Smooth muscle cell of trachea (primary cell): ENCODE measurements around the gene LRRTM2. TPM values are rescaled to one million over a fixed set of nuclear protein-coding genes. Genes with fewer than 3 reads are reported as not detected.

Experiments used
- total RNA-seq: library from RNA; depleted of rRNA; stranded (reverse); fragments of >200 nt; gene quantifications from 2 replicates; pipeline ENCODE4 v1.2.1, GENCODE V29; 2014

The LRRTM2 gene, protein sequence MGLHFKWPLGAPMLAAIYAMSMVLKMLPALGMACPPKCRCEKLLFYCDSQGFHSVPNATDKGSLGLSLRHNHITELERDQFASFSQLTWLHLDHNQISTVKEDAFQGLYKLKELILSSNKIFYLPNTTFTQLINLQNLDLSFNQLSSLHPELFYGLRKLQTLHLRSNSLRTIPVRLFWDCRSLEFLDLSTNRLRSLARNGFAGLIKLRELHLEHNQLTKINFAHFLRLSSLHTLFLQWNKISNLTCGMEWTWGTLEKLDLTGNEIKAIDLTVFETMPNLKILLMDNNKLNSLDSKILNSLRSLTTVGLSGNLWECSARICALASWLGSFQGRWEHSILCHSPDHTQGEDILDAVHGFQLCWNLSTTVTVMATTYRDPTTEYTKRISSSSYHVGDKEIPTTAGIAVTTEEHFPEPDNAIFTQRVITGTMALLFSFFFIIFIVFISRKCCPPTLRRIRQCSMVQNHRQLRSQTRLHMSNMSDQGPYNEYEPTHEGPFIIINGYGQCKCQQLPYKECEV
- 2.2 and 2.6 TPM in 2 replicates for total RNA-seq

DNA sequence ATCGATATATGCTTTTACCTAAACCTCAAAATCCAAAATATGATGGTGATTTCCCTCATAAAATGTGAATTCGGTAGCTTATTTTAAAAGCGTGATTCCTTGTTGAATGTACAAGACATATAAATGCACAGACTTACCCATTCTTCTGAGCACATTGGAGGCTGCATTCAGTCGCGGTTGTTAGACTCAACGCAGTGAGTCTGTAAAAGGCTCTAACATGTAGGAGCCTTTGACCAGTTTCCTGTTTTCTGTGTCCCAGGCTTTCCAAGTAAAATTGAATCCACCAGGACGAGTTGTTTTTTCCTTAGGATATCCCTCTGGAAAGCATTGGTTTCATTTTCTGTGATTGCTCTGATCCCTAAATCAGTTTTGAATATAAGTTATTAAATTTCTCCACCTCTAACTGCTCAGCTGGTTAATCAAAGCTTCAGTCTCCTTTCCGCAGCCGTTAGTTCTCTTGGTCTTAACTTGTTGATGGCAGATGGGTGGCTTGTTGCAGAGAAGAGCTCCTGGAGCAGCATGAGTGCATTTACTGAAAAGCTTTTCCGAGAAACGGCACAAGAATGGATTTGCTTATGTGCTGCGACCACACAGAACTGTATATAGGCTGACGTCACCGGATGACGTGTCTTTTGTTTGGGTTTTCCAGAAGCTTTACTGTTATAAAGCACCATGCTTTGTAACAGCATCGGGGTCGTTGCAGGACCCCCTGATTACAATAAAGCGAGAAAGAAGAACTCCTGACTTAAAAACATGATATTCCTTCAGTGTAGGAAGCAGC is at the start of gene LRRTM2:
Gene LRRTM2 (minus strand): TSS at position 565 of the 781 bp plus-strand sequence. CDS start 424 bp downstream, at position 141.

Other genes starting within 250 kb of the LRRTM2 start
- 511 and 560 TPM in 2 replicates for gene CTNNA1, start 121.9 kb downstream of the LRRTM2 start, total RNA-seq